Neural cell (in vitro differentiated cells): ENCODE data around the gene ENO4. TPM values are rescaled to one million over a fixed set of nuclear protein-coding genes. Genes with fewer than 3 reads are reported as not detected.

Experiments used
- H2AFZ ChIP-seq: fragments of 200-600, 300-800 bp; sonication (generic), shearing (Covaris generic); 2 replicates; pipeline ENCODE4 v1.6.0; 2014; ENCODE audit warnings: low read depth, mild to moderate bottlenecking, antibody characterized with exemption, low read length, moderate library complexity
- H3F3A ChIP-seq: fragments of 200-600 bp; shearing (Covaris generic); 2 replicates; pipeline ENCODE4 v1.6.1; 2016; ENCODE audit warnings: mild to moderate bottlenecking, moderate library complexity, mixed read lengths, antibody characterized with exemption, low read length; ENCODE audit not compliant: insufficient read depth, poor library complexity, severe bottlenecking
- H3K27ac ChIP-seq: fragments of 200-600, 300-800 bp; sonication (generic), shearing (Covaris generic); 2 replicates; pipeline ENCODE4 v1.5.1; 2014; ENCODE audit warnings: mild to moderate bottlenecking, low read length, moderate library complexity
- H3K27me3 ChIP-seq: fragments of 300-800, 200-600 bp; sonication (generic), shearing (Covaris generic); 2 replicates; pipeline ENCODE4 v1.6.0; 2014; ENCODE audit warnings: mild to moderate bottlenecking, low read depth, low read length, moderate library complexity; ENCODE audit not compliant: insufficient read depth
- H3K36me3 ChIP-seq: fragments of 300-800, 200-600 bp; sonication (generic), shearing (Covaris generic); 2 replicates; pipeline ENCODE4 v1.5.1; 2014; ENCODE audit warnings: mild to moderate bottlenecking, antibody characterized with exemption, low read length, moderate library complexity; ENCODE audit not compliant: insufficient read depth
- H3K4me2 ChIP-seq: fragments of 300-800, 200-600 bp; sonication (generic), shearing (Covaris generic); 2 replicates; pipeline ENCODE4 v1.6.0; 2014; ENCODE audit warnings: mild to moderate bottlenecking, low read length
- H3K4me3 ChIP-seq: fragments of 300-800, 200-600 bp; sonication (generic), shearing (Covaris generic); 2 replicates; pipeline ENCODE4 v1.5.1; 2014; ENCODE audit warnings: mild to moderate bottlenecking, low read length, moderate library complexity
- H3K79me2 ChIP-seq: fragments of 200-600 bp; shearing (Covaris generic); replicated peaks from 2 replicates; pipeline ENCODE4 v1.6.0; 2014; ENCODE audit warnings: mild to moderate bottlenecking, low read length, moderate library complexity; ENCODE audit not compliant: insufficient read depth
- H3K9ac ChIP-seq: fragments of 300-800, 200-600 bp; sonication (generic), shearing (Covaris generic); 2 replicates; pipeline ENCODE4 v1.6.1; 2016; ENCODE audit warnings: mild to moderate bottlenecking, low read length, mixed read lengths
- H3K9me2 ChIP-seq: fragments of 200-600 bp; shearing (Covaris generic); 2 replicates; pipeline ENCODE4 v1.6.1; 2016; ENCODE audit warnings: mild to moderate bottlenecking, low read length, mixed read lengths; ENCODE audit not compliant: insufficient read depth
- H3K9me3 ChIP-seq: fragments of 200-600, 300-800 bp; sonication (generic), shearing (Covaris generic); 2 replicates; pipeline ENCODE4 v1.6.1; 2016; ENCODE audit warnings: mild to moderate bottlenecking, mixed run types, low read length, moderate library complexity, mixed read lengths
- H4K20me1 ChIP-seq: fragments of 200-600 bp; shearing (Covaris generic); 2 replicates; pipeline ENCODE4 v1.6.1; 2016; ENCODE audit warnings: mild to moderate bottlenecking, mixed run types; ENCODE audit not compliant: insufficient read depth
- CTCF ChIP-seq: fragments of 450-650 bp; IDR thresholded peaks from 2 replicates; pipeline ENCODE4 v1.5.1; 2014; ENCODE audit warnings: antibody characterized with exemption, mild to moderate bottlenecking, moderate library complexity; ENCODE audit not compliant: poor library complexity, severe bottlenecking
- EP300 ChIP-seq: fragments of 450-650 bp; conservative IDR thresholded peaks from 2 replicates; pipeline ENCODE4 v1.6.1; 2014; ENCODE audit warnings: antibody characterized with exemption, mild to moderate bottlenecking, moderate library complexity; ENCODE audit not compliant: poor library complexity, severe bottlenecking
- EZH2 ChIP-seq: fragments of 200-600, 300-800 bp; shearing (Covaris generic), sonication (generic); IDR thresholded peaks from 2 replicates; pipeline ENCODE4 v1.6.1; 2014; ENCODE audit warnings: antibody characterized with exemption, low read length, borderline replicate concordance, mild to moderate bottlenecking; ENCODE audit not compliant: insufficient read depth, poor library complexity, severe bottlenecking
- MXI1 ChIP-seq: fragments of 450-650 bp; conservative IDR thresholded peaks from 2 replicates; pipeline ENCODE4 v1.6.1; 2014; ENCODE audit warnings: antibody characterized with exemption, mild to moderate bottlenecking; ENCODE audit not compliant: poor library complexity, severe bottlenecking
- POLR2AphosphoS5 ChIP-seq: IDR thresholded peaks from 2 replicates; pipeline ENCODE4 v1.6.1; 2012
- RAD21 ChIP-seq: fragments of 450-650 bp; conservative IDR thresholded peaks from 2 replicates; pipeline ENCODE4 v1.6.1; 2014; ENCODE audit warnings: antibody characterized with exemption, mild to moderate bottlenecking, moderate library complexity
- REST ChIP-seq: IDR thresholded peaks from 2 replicates; pipeline ENCODE4 v1.6.1; 2012; ENCODE audit warnings: borderline replicate concordance
- SMC3 ChIP-seq: fragments of 450-650 bp; conservative IDR thresholded peaks from 2 replicates; pipeline ENCODE4 v1.6.1; 2014; ENCODE audit warnings: antibody characterized with exemption, mild to moderate bottlenecking, moderate library complexity; ENCODE audit not compliant: poor library complexity
- TAF1 ChIP-seq: IDR thresholded peaks from 2 replicates; pipeline ENCODE4 v1.6.1; 2012; ENCODE audit warnings: low read depth
- polyA plus RNA-seq: library from polyadenylated mRNA; depleted of rRNA; stranded (reverse); fragments of >200 nt; gene quantifications from 2 replicates; pipeline ENCODE4 v1.2.3, GENCODE V29; 2014

The ENO4 gene
- polyA plus RNA-seq, 1 donor from 2014 or later: 0.51 TPM

DNA sequence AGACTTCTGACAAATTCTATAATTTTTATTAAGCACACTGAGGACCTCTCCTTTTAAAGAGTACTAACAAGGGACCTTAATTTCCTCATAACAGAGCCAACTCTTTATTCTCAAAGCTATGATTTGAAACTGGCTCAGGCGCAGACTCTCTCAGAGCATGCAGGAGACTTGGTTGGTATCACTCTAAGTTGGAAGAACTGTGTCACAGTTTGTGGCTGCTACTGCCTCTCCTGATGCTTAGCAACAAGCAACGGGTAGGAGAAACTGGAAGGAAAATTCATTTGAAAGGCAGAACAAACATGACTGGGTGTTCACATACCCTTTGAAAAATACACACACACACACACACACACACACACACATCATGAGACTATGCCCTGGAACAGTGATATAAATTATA, 33.3 kb downstream of the ENO4 start:
- H3K36me3 ChIP-seq: no peaks in the 10 kb centered on the region
- H3K79me2 ChIP-seq: no peaks in the 10 kb centered on the region
- no peaks in the 10 kb centered on the region for H3F3A ChIP-seq
- TF ChIP-seq TAF1: no peak
- no peak for TF ChIP-seq REST
- no peak for TF ChIP-seq POLR2AphosphoS5
- no peak for TF ChIP-seq EP300
- no peak overlapping the region for H3K4me3 ChIP-seq
- H3K9me2 ChIP-seq: no peaks in the 10 kb centered on the region
- H3K27ac ChIP-seq: no peak overlapping the region
- no peaks in the 10 kb centered on the region for H3K27me3 ChIP-seq
- no peaks in the 10 kb centered on the region for H4K20me1 ChIP-seq
- no peak overlapping the region for H3K4me2 ChIP-seq
- H2AFZ ChIP-seq: no peak overlapping the region
- H3K9me3 ChIP-seq: no peaks in the 10 kb centered on the region
- H3K9ac ChIP-seq: no peak overlapping the region

DNA sequence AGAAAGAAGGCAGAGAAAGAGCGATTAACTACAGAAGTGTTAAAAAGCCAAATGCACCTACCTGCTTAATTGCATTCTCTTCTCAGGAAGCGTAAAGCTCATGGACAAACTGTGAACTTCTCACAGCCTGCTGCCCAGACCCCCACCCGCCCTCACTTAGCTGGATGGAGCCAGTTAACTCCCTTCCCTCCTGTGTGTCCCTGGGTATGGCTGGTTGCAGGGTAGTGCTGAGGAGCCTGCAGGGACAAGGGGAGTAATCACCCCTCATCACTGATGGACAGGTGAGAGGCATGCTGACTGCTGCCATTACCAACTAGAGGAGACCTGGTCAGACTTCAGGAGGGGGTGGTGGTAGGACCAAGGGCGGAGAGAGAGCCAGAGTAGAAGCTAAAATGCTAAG, 37.5 kb downstream of the ENO4 start:
- Histone ChIP-seq H3K36me3 (no peaks in the 10 kb centered on the region), H3K9me3 (no peaks in the 10 kb centered on the region), H4K20me1 (no peaks in the 10 kb centered on the region), H3K4me3 (no peak overlapping the region), H3F3A (no peaks in the 10 kb centered on the region), H3K27me3 (no peaks in the 10 kb centered on the region), H3K27ac (no peak overlapping the region), H2AFZ (no peak overlapping the region), H3K79me2 (no peaks in the 10 kb centered on the region), H3K4me2 (no peak overlapping the region), H3K9ac (no peak overlapping the region), H3K9me2 (no peaks in the 10 kb centered on the region)
- no peak for TF ChIP-seq MXI1
- no peak for TF ChIP-seq SMC3
- no peak for TF ChIP-seq CTCF
- no peak for TF ChIP-seq EZH2
- TF ChIP-seq EP300: no peak
- no peak for TF ChIP-seq RAD21
- no peak for TF ChIP-seq POLR2AphosphoS5
- TF ChIP-seq TAF1: no peak
- no peak for TF ChIP-seq REST
